NCI-H1436 (cell line): ENCODE data around the gene RHOT1.
"Not testable (repeated sequence)": the region's sequence is repeated elsewhere in the genome, so short reads cannot be mapped to it uniquely, and the experiment has no call there.

ENCODE experiments used
- DNase-seq: peaks from one replicate; lab custom pipeline; 2025; lab: John Stamatoyannopoulos, UW

The RHOT1 gene

GRCh38 chr17:32227910-32228309, 85.6 kb downstream of the RHOT1 start:
- no peak for DNase-seq

- no peak for DNase-seq
These were observed 93.3 kb downstream of the RHOT1 start for GRCh38 chr17:32235588-32235987.

GRCh38 chr17:32239456-32239855, 97.2 kb downstream of the RHOT1 start:
- no peak for DNase-seq

- no peak for DNase-seq
These were observed 98.4 kb downstream of the RHOT1 start for GRCh38 chr17:32240750-32241149.

GRCh38 chr17:32241640-32242039, 99.3 kb downstream of the RHOT1 start:
- DNase-seq, result no peak

- no peak for DNase-seq
These were observed 107.2 kb downstream of the RHOT1 start for GRCh38 chr17:32249475-32249874.

- DNase-seq, result peak; percentile 84
These were observed 110.9 kb downstream of the RHOT1 start for GRCh38 chr17:32253117-32253611.

- no peak for DNase-seq
These were observed 113.9 kb downstream of the RHOT1 start for GRCh38 chr17:32256012-32256700.

- DNase-seq, result no peak
These were observed 114.4 kb downstream of the RHOT1 start for GRCh38 chr17:32256701-32257019.

GRCh38 chr17:32258383-32259140, 116.3 kb downstream of the RHOT1 start:
- peak; percentile 36 for DNase-seq

- DNase-seq, result no peak
These were observed 117.3 kb downstream of the RHOT1 start for GRCh38 chr17:32259586-32259985.

- DNase-seq, result no peak
These were observed 119.1 kb downstream of the RHOT1 start for GRCh38 chr17:32261417-32261736.

- no peak for DNase-seq
These were observed 119.7 kb downstream of the RHOT1 start for GRCh38 chr17:32261936-32262510.

- DNase-seq, result not testable (repeated sequence)
These were observed 121.2 kb downstream of the RHOT1 start for GRCh38 chr17:32263515-32263914.

- DNase-seq, result no peak
These were observed 122.0 kb downstream of the RHOT1 start for GRCh38 chr17:32264140-32264799.

GRCh38 chr17:32264823-32265191, 122.5 kb downstream of the RHOT1 start:
- DNase-seq, result no peak

- DNase-seq, result peak; percentile 48
These were observed 123.1 kb downstream of the RHOT1 start, which contains the start of gene RHBDL3 for GRCh38 chr17:32265192-32265923. Gene RHBDL3 (plus strand): TSS chr17:32265832. CDS start chr17:32266190, 358 bp downstream.

GRCh38 chr17:32266051-32266388, 123.7 kb downstream of the RHOT1 start:
- DNase-seq, result no peak

GRCh38 chr17:32266389-32267301, 124.3 kb downstream of the RHOT1 start:
- DNase-seq, result no peak

GRCh38 chr17:32267690-32268205, 125.4 kb downstream of the RHOT1 start:
- peak; percentile 52 for DNase-seq
